Chondrocyte (in vitro differentiated cells): ENCODE data around the gene KREMEN1. TPM values are rescaled to one million over a fixed set of nuclear protein-coding genes. Genes with fewer than 3 reads are reported as not detected.
A peak's percentile ranks its signal among the peaks of the same experiment; 100 is the strongest.

Source experiments
- DNase-seq: peaks from one replicate; pipeline ENCODE4 v3.0.0; 2021; ENCODE audit warnings: mixed read lengths, low spot score
- H3K27ac Mint-ChIP-seq: one replicate; pipeline ENCODE4 v1.8.0; 2021; ENCODE audit warnings: mild to moderate bottlenecking, moderate library complexity, mixed read lengths; ENCODE audit not compliant: unreplicated experiment
- H3K27me3 Mint-ChIP-seq: 2 replicates; pipeline ENCODE4 v1.8.0; 2021; ENCODE audit warnings: low read depth, mixed read lengths
- H3K36me3 Mint-ChIP-seq: 2 replicates; pipeline ENCODE4 v1.8.0; 2021; ENCODE audit warnings: low read depth, mixed read lengths
- H3K4me1 Mint-ChIP-seq: 2 replicates; pipeline ENCODE4 v1.8.0; 2021; ENCODE audit warnings: low read depth, mild to moderate bottlenecking, mixed read lengths
- H3K4me3 Mint-ChIP-seq: one replicate; pipeline ENCODE4 v1.8.0; 2021; ENCODE audit warnings: mild to moderate bottlenecking, moderate library complexity, mixed read lengths; ENCODE audit not compliant: unreplicated experiment
- H3K9me3 Mint-ChIP-seq: 2 replicates; pipeline ENCODE4 v1.8.0; 2021; ENCODE audit warnings: low read depth, mixed read lengths
- total RNA-seq: library from RNA; stranded (reverse); gene quantifications from 3 replicates; pipeline ENCODE4 v1.2.1, GENCODE V29; 2021
- TF ChIP-seq, protein P1 (sequence below): fragments of 200-600 bp; sonication (generic); IDR thresholded peaks from 2 replicates; pipeline ENCODE4 v1.5.0; 2021; ENCODE audit warnings: antibody characterized with exemption, mild to moderate bottlenecking, moderate library complexity

The KREMEN1 gene
- total RNA-seq, 1 donor from 2014 or later = 7.3 TPM

DNA sequence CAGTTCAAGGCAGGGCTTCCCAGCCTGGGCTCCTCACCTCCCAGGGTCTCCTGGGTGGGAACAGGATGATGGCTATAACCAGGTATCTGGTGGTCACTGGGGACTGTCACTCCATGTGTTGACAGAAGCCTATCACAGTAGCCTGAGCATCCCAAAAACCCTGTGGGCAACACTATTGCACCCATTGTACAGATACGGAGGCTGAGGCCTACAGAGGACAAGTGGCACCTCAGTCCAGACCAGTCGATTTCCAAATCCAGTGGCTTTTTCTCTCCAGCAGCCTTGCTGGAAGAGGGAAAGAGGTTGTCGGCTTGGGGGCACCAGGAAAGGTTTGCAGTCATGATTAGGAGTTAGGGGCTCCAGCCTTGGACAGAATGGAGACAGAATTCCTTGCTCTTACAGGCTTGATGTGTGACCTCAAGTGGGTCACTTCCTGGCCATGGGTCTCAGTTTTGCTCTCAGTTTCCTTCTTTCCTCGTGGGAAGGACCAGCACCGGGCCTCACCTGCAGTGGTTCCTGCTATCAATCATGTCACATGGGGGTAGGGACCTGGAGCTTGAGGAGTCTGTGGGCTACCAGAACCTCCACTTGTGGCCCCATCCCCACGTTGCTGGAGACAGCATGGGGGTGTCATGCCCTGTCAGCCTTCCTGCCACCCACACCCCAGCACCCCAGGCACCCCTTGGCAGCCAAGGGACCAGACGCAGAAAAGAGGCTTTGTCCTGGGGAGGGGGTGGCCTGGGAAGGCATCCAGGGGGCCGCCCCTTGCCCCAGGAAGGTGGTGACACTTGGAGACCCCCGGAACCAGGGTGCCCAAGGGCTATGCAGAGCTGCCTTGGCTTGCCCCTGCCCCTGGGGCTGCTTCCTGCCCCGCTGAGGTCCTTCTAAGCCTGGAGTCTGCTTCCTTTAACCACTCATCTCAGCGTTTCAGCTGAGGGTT is 135.0 kb downstream of the KREMEN1 start:
- no peak overlapping the region for H3K4me3 Mint-ChIP-seq
- TF ChIP-seq, protein P1, sequence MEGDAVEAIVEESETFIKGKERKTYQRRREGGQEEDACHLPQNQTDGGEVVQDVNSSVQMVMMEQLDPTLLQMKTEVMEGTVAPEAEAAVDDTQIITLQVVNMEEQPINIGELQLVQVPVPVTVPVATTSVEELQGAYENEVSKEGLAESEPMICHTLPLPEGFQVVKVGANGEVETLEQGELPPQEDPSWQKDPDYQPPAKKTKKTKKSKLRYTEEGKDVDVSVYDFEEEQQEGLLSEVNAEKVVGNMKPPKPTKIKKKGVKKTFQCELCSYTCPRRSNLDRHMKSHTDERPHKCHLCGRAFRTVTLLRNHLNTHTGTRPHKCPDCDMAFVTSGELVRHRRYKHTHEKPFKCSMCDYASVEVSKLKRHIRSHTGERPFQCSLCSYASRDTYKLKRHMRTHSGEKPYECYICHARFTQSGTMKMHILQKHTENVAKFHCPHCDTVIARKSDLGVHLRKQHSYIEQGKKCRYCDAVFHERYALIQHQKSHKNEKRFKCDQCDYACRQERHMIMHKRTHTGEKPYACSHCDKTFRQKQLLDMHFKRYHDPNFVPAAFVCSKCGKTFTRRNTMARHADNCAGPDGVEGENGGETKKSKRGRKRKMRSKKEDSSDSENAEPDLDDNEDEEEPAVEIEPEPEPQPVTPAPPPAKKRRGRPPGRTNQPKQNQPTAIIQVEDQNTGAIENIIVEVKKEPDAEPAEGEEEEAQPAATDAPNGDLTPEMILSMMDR = no peak

DNA sequence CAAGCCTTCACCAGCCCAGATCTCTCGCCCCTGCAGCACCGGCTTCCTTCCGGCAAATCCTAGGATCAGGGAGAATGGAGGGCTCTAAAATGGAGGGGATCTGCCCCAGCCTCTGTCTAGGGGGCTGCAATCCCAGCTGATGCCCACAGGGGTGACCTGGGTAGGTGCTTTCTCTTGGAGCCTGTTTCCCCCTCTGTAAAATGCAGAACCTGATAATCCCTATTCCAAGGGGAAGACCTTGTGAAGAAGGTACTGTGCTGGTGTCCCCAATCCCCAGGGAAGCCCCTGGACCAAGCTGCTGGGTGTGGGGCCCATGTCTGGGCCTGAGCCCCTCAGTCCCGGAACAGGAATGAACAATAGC is 135.6 kb downstream of the KREMEN1 start:
- Mint-ChIP-seq H3K4me1 (peaks cover 3% of the 10 kb centered on the region), H3K36me3 (no peaks in the 10 kb centered on the region), H3K9me3 (no peaks in the 10 kb centered on the region), H3K27ac (no peak overlapping the region), H3K4me3 (no peak overlapping the region), H3K27me3 (peaks cover 7% of the 10 kb centered on the region)
- TF ChIP-seq, protein P1 = peak; percentile 16
- no peak for DNase-seq

More for the DNA sequence above, 135.0 kb downstream of the KREMEN1 start:
- Mint-ChIP-seq H3K27ac (no peak overlapping the region), H3K36me3 (no peaks in the 10 kb centered on the region), H3K9me3 (no peaks in the 10 kb centered on the region), H3K27me3 (peaks cover 7% of the 10 kb centered on the region), H3K4me1 (peaks cover 3% of the 10 kb centered on the region)
- no peak for DNase-seq

DNA sequence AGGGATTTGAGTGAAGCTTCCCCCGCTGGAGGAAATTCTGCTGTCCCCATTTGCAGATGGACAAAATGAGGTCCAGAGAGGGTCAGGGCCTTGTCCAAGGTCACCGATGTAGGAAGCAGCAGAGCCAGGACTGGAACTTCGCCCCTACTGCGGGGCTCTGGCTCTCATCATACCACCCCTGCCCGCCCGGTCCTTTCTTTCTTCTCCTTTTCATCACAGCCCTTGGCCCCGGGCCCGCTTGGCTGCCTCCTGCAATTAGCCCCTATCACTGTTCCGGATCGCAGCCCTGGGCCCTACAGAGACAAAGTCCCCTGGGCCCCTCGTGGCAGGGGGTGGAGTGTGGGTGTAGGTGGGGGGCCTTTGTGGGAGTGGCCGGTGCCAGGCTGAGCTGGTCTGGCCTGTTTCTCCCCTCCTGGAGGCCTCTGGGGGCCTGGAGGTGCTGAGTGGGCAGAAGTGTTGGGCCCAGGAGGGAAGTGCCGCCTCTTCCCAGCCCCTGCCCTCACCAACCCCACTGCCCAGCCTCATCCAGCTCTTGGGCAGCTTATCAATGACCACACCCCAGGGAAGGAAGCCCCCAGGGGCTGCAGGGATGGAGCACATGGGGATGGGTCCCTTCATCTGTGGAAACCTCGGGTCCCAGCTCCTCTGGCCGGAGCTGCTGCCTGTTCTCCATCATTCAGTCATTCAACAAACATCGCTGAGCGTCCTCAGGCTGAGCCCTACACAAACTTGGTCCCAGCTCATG is 136.2 kb downstream of the KREMEN1 start:
- TF ChIP-seq, protein P1 = no peak
- Mint-ChIP-seq H3K4me1 (peaks cover 3% of the 10 kb centered on the region), H3K27me3 (peaks cover 8% of the 10 kb centered on the region), H3K9me3 (no peaks in the 10 kb centered on the region), H3K27ac (no peak overlapping the region), H3K4me3 (no peak overlapping the region), H3K36me3 (no peaks in the 10 kb centered on the region)
- no peak for DNase-seq

DNA sequence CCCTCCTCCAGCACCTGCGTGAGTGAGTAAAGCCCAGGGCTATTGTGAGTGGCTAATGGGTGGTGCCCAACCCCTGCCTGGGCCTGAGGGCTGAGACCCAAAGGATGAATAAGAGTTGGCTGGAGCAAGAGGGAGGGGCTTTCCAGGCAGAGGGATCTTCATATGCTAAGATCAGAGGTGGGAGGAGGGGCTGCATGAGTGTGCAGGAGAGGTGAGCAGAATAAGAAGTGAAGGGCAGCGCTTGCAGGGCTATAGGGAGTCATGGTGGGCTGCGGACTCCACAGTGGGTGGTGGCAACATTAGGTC is 136.7 kb downstream of the KREMEN1 start:
- TF ChIP-seq, protein P1 = no peak
- DNase-seq = no peak
- Mint-ChIP-seq H3K27me3 (peaks cover 12% of the 10 kb centered on the region), H3K9me3 (no peaks in the 10 kb centered on the region), H3K36me3 (no peaks in the 10 kb centered on the region), H3K4me3 (no peak overlapping the region), H3K27ac (no peak overlapping the region), H3K4me1 (peaks cover 3% of the 10 kb centered on the region)

DNA sequence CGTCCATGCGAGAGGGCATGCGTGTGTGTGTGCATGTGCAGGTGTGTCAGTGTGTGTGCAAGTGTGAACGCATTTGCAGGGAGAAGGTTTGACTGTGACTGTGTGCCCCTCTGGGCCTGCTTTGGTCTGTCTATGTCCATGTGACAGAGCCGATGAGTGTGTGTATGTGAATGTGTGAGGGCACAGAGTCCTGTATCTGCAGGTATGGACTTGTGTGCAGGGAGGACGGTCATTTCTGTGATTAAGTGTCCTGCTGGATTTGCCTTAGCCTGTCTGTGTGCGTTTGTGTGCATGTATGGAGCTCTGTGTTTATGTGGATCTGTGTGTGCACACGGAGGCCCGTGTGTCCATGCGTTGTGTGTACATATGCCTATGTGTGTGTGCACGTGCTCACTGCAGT is 138.2 kb downstream of the KREMEN1 start:
- no peaks in the 10 kb centered on the region for H3K36me3 Mint-ChIP-seq
- no peak for DNase-seq
- H3K4me3 Mint-ChIP-seq = no peak overlapping the region
- H3K27ac Mint-ChIP-seq = no peak overlapping the region
- H3K9me3 Mint-ChIP-seq = no peaks in the 10 kb centered on the region
- peaks cover 14% of the 10 kb centered on the region for H3K27me3 Mint-ChIP-seq
- peaks cover 3% of the 10 kb centered on the region for H3K4me1 Mint-ChIP-seq
- TF ChIP-seq, protein P1 = no peak
